Cardiac muscle cell (in vitro differentiated cells and primary cell): ENCODE results near the gene CYP27A1. TPM values are rescaled to one million over a fixed set of nuclear protein-coding genes. Genes with fewer than 3 reads are reported as not detected.
"Not testable (repeated sequence)": the region's sequence is repeated elsewhere in the genome, so short reads cannot be mapped to it uniquely, and the experiment has no call there.

Source experiments
- DNase-seq, 2 donors: peaks; one replicate each; pipeline versions ENCODE4 v3.0.0 to v3.0.0-alpha.2; 2010 to 2017; ENCODE audit warnings: low read depth in 1 of 2, low spot score in 1 of 2
- H3K27ac ChIP-seq: fragments of 200-600 bp; sonication (generic); 2 replicates; pipeline ENCODE4 v1.5.1; 2016
- H3K27me3 ChIP-seq: fragments of 200-600 bp; sonication (generic); 2 replicates; pipeline ENCODE4 v1.6.0; 2016; ENCODE audit warnings: control low read depth
- H3K36me3 ChIP-seq: fragments of 200-600 bp; sonication (generic); 2 replicates; pipeline ENCODE4 v1.5.1; 2016; ENCODE audit warnings: control low read depth
- H3K4me1 ChIP-seq: fragments of 200-600 bp; sonication (generic); 2 replicates; pipeline ENCODE4 v1.8.1; 2017; ENCODE audit warnings: low read depth, mild to moderate bottlenecking, mixed run types
- H3K4me3 ChIP-seq: fragments of 200-600 bp; sonication (generic); 2 replicates; pipeline ENCODE4 v1.5.1; 2016; ENCODE audit warnings: mild to moderate bottlenecking
- H3K9me3 ChIP-seq: fragments of 200-600 bp; sonication (generic); 2 replicates; pipeline ENCODE4 v1.5.1; 2017; ENCODE audit warnings: low read depth, mild to moderate bottlenecking, control low read depth
- polyA plus RNA-seq: library from polyadenylated mRNA; unstranded; fragments of >200 nt; fragmentation: Nextera tagmentation; extraction: Ambion mirVana; gene quantifications from 2 replicates; pipeline ENCODE4 v1.2.1, GENCODE V29; 2016
- total RNA-seq: library from RNA; depleted of rRNA; stranded (reverse); fragments of >200 nt; gene quantifications from 2 replicates; pipeline ENCODE4 v1.2.3, GENCODE V29; 2016
- TF ChIP-seq, protein P1 (sequence below): IDR thresholded peaks from 2 replicates; pipeline ENCODE4 v1.5.1; 2012; ENCODE audit warnings: low read depth, mild to moderate bottlenecking, low read length

The CYP27A1 gene
- total and polyA plus RNA-seq, 2 experiments from 2014 or later: 70.6 to 106 TPM

DNA sequence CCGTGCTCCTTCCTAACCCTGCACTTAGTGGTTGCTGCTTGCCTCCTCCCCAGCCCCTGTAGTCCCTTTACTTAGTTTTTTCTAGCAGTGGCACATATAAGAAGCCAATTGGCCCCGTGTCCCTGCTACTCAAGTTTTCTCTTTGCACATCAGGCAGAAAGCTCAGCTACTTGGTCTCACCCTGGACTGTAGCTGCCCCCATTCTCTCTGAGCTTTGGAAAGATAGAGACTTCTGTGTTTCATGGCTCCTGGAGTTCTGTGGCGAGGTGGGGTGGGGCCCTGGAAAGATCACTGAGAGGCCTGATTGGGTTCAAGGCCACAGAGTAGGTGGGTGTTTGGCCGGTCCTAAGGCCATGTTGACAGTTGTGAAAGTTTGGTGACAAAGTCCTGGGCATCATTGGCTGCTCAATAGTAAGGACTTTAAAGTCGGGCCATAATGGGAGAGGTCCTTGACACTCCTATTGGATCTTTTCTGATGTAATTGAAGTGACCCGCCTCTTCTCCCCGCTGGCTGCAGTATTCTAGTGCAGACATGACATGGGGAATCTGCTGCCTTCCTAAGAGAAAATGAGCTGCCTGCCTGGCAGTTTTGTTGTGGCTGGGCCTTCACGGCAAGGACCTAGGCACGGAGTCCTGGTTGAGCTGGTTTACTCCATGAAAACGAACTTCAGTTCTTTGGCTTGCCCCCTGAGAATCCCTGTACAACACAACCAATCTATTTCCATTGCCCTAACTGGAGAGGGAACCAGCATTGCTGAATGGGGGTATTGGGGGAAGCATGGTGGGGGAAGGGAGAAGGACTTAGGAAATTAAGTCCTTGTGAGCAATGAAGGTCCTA, 26.2 kb upstream of the CYP27A1 start:
- H3K27ac ChIP-seq: peak overlapping the region; percentile 28
- peaks cover 15% of the 10 kb centered on the region for H3K4me1 ChIP-seq
- TF ChIP-seq, protein P1, sequence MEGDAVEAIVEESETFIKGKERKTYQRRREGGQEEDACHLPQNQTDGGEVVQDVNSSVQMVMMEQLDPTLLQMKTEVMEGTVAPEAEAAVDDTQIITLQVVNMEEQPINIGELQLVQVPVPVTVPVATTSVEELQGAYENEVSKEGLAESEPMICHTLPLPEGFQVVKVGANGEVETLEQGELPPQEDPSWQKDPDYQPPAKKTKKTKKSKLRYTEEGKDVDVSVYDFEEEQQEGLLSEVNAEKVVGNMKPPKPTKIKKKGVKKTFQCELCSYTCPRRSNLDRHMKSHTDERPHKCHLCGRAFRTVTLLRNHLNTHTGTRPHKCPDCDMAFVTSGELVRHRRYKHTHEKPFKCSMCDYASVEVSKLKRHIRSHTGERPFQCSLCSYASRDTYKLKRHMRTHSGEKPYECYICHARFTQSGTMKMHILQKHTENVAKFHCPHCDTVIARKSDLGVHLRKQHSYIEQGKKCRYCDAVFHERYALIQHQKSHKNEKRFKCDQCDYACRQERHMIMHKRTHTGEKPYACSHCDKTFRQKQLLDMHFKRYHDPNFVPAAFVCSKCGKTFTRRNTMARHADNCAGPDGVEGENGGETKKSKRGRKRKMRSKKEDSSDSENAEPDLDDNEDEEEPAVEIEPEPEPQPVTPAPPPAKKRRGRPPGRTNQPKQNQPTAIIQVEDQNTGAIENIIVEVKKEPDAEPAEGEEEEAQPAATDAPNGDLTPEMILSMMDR: no peak
- DNase-seq: no peak
- H3K36me3 ChIP-seq: peaks cover 19% of the 10 kb centered on the region
- H3K9me3 ChIP-seq: no peaks in the 10 kb centered on the region
- H3K4me3 ChIP-seq: no peak overlapping the region
- H3K27me3 ChIP-seq: no peaks in the 10 kb centered on the region

DNA sequence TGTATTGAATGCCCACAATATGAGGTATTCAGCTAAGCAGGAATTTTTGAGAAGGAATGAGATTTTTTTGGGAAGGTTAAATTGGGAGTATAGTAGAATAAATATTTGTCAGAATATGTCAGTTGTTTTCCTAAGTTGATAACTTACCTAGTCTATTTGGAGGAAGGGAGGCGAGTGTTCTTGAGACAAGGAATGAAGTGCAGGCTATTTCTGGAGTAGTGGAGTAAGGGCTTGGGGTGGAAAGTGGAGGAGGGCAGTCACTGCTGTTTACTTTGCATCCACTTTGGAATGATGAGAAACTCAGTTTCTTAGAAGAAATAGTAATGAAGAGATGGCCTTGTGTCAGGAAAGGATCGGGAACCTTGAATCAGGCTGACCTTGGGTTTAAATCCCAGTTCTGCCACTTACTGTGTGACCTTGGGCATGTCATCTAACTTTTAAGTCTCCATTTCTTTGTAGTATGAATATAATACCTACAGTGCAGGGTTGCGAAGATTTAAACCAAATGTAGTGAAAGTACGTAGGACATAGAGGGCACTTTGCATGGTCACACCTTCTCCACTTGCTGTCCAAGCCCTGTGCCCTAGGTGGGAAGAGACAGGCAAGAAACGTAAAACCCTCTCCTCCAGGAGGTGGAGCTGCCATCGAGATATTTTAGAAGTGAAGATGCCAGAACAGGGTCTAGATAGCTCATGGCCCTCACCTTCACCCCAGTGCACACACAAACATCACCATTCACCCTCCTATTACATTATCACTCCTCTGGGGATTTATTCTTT, 25.2 kb upstream of the CYP27A1 start:
- no peak overlapping the region for H3K4me3 ChIP-seq
- DNase-seq: peak in 1 of 2 donors; percentile 27
- peaks cover 11% of the 10 kb centered on the region for H3K36me3 ChIP-seq
- no peaks in the 10 kb centered on the region for H3K27me3 ChIP-seq
- H3K9me3 ChIP-seq: no peaks in the 10 kb centered on the region
- peak overlapping the region; percentile 28 for H3K27ac ChIP-seq
- TF ChIP-seq, protein P1: no peak
- H3K4me1 ChIP-seq: peaks cover 15% of the 10 kb centered on the region

DNA sequence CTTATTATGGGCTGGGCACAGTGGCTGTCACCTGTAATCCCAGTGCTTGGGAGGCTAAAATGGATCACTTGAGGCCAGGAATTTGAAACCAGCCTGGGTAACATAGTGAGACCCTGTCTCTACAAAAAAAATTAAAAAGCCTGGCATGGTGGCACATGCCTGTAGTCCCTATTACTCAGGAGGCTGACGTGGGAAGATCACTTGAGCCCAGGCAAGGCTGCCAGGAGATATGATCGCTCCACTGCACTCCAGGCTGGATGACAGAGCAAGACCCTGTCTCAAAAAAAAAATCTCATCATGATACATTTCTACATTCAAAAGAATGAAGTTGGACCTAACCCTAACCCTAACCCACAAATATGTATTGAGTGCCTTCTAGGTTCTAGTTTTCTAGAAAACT, 20.2 kb upstream of the CYP27A1 start:
- Histone ChIP-seq H3K27ac (no peak overlapping the region), H3K36me3 (no peaks in the 10 kb centered on the region), H3K4me3 (no peak overlapping the region), H3K9me3 (no peaks in the 10 kb centered on the region), H3K4me1 (peaks cover 8% of the 10 kb centered on the region), H3K27me3 (no peaks in the 10 kb centered on the region)
- TF ChIP-seq, protein P1: no peak
- DNase-seq: no peak

DNA sequence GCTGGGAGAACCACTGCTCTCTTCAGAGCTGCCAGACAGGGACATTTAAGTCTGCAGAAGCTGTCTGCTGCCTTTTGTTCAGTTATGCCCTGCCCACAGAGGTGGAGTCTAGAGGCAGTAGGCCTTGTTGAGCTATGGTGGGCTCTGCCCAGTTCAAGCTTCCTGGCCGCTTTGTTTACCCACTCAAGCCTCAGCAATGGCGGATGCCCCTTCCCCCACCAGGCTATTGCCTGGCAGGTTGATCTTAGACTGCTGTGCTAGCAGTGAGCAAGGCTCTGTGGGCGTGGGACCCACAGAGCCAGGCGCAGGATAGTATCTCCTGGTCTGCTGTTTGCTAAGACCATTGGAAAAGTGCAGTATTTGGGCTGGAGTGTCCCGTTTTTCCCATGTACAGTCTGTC, 9.2 kb upstream of the CYP27A1 start:
- H3K4me3 ChIP-seq, H3K9me3 ChIP-seq: not testable (repeated sequence)

DNA sequence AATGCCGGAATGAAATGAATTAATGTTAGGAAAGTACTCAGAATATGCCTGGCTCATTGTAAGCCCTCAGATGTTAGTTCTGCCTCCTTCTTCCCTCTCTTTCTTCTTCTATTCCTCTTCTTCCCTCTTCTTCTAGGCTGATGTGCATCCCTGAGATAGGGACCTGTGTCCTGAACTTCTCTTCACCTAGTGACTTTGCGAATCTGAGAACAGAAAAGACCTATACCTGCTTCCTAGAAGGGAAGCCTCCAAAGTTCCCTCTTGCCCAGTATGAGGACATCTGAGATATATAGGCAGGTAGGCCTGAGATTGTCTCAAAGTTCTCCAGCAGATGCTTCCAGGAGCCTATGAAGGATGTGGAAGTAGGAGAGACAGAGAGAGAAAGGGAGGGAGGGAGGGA, 8.1 kb upstream of the CYP27A1 start:
- Histone ChIP-seq H3K36me3 (no peaks in the 10 kb centered on the region), H3K9me3 (no peaks in the 10 kb centered on the region)
- TF ChIP-seq, protein P1: no peak

More for the DNA sequence above, 9.2 kb upstream of the CYP27A1 start:
- not testable (repeated sequence) for H3K27me3 ChIP-seq, H3K4me1 ChIP-seq, H3K36me3 ChIP-seq
- H3K27ac ChIP-seq: peak overlapping the region; percentile 86
- DNase-seq: peak in 1 of 2 donors; percentile 42

DNA sequence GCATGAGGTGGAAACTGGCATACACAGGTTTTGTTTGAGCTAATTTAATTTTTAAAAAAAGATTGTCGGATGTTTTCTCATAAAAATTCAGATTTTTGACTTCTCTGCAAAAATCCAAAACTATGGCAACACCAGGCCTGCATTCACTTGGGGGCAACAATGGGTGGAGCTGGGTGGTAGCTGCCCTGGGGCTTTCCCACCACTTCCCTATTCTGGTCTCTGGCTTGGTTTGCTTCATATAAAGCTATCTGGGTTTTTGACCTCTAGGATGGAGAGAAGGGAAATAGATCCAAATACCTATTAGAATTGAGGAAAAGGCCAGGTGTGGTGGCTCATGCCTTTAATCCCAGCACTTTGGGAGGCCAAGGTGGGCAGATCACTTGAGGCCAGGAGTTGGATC, 5.5 kb upstream of the CYP27A1 start:
- Histone ChIP-seq H3K36me3 (no peaks in the 10 kb centered on the region), H3K27ac (no peak overlapping the region), H3K4me1 (peaks cover 7% of the 10 kb centered on the region), H3K9me3 (no peaks in the 10 kb centered on the region), H3K4me3 (no peak overlapping the region), H3K27me3 (no peaks in the 10 kb centered on the region)
- DNase-seq: no peak
- TF ChIP-seq, protein P1: no peak

More for the DNA sequence above, 8.1 kb upstream of the CYP27A1 start:
- H3K27me3 ChIP-seq: no peaks in the 10 kb centered on the region
- no peak overlapping the region for H3K4me3 ChIP-seq
- no peak for DNase-seq
- no peak overlapping the region for H3K27ac ChIP-seq
- no peaks in the 10 kb centered on the region for H3K4me1 ChIP-seq
